ENCODE data around the gene GZMM. TPM values are rescaled to one million over a fixed set of nuclear protein-coding genes. Genes with fewer than 3 reads are reported as not detected.
A peak's percentile ranks its signal among the peaks of the same experiment; 100 is the strongest.

GZMM gene
- total and polyA plus RNA-seq, 4 donors: 0.74 to 3.0 (median 2.5) TPM

DNA sequence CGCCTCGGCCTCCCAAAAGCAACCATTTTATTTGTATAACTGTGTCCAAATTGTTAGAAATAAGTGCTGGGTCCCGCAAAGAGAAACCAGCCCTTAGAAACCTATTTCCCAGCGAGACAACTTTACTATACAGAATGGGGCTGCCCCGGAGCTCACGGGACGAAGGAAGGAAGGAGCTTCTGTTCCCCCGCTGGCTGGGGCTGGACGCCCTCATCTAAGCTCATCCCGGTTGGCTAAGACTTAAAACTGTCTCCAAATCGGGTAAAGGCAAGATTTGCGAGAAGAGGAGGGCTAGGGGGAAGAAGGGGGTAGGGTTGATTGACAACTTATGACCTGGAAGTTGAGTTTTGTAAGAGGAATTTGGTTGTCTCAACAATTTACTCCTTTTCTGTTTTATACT, 16.3 kb downstream of the GZMM start:
- 36 to 79% methylated on average over 12 of the region's 12 CpGs for WGBS, 2 donors
- no peak for ATAC-seq (ENCODE audit: insufficient read depth, low FRiP score)
- Histone ChIP-seq H3K4me3 (no peak overlapping the region), H3K9me3 (ENCODE audit: control insufficient read depth in 4 of 4, insufficient read depth in 3 of 4, low read length in 3 of 4) (no peaks in the 10 kb centered on the region), H3K4me1 (ENCODE audit: control insufficient read depth in 5 of 5, insufficient read depth in 5 of 5, low read length in 5 of 5) (peaks cover 0 to 10% (median 7%) of the 10 kb centered on the region in 5 donors), H3K27me3 (ENCODE audit: control insufficient read depth in 3 of 3, insufficient read depth in 3 of 3, low read length in 2 of 3) (no peaks in the 10 kb centered on the region), H3K9ac (ENCODE audit: insufficient read depth in 1 of 2, low read length in 2 of 2) (no peak overlapping the region), H3K36me3 (ENCODE audit: control insufficient read depth in 4 of 4, insufficient read depth in 4 of 4, low read length in 4 of 4) (no peaks in the 10 kb centered on the region), H3K27ac (ENCODE audit: low read depth in 1 of 2, low read length in 1 of 2) (no peak overlapping the region)
- TF ChIP-seq, protein P1, sequence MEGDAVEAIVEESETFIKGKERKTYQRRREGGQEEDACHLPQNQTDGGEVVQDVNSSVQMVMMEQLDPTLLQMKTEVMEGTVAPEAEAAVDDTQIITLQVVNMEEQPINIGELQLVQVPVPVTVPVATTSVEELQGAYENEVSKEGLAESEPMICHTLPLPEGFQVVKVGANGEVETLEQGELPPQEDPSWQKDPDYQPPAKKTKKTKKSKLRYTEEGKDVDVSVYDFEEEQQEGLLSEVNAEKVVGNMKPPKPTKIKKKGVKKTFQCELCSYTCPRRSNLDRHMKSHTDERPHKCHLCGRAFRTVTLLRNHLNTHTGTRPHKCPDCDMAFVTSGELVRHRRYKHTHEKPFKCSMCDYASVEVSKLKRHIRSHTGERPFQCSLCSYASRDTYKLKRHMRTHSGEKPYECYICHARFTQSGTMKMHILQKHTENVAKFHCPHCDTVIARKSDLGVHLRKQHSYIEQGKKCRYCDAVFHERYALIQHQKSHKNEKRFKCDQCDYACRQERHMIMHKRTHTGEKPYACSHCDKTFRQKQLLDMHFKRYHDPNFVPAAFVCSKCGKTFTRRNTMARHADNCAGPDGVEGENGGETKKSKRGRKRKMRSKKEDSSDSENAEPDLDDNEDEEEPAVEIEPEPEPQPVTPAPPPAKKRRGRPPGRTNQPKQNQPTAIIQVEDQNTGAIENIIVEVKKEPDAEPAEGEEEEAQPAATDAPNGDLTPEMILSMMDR (IDR thresholded peaks at IDR 0.05; ENCODE audit: control extremely low read depth, extremely low read depth): no peak
- no peak for DNase-seq

DNA sequence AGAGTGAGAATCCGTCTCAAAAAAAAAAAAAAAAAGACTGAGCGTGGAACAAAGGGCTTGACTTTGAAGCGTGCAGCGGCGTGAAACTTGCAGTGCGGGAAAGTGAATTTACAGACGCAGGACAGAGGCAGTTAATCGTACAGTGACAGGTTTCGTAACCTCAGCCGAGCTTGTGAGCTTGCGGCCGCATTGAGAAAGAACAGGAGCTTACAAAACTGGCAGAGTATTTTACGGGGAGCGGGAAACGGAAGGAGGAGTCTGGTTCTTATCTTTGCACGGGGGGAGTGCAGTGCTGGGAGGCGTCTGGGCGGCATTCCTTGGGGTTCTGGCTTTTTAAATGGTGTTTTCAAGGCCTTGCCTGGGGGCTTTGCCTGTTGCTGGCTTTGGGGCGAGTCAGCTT, 22.6 kb downstream of the GZMM start:
- peak overlapping the region in 1 of 2 donors; percentile 70 for H3K9ac ChIP-seq (ENCODE audit: insufficient read depth in 1 of 2, low read length in 2 of 2)
- no peak overlapping the region for H3K27ac ChIP-seq (ENCODE audit: low read depth in 1 of 2, low read length in 1 of 2)
- TF ChIP-seq, protein P1 (IDR thresholded peaks at IDR 0.05; ENCODE audit: control extremely low read depth, extremely low read depth): no peak
- DNase-seq (peak; percentile 62 to 85 (median 80)), ATAC-seq (ENCODE audit: insufficient read depth, low FRiP score) (no peak)
- H3K9me3 ChIP-seq (ENCODE audit: control insufficient read depth in 4 of 4, insufficient read depth in 3 of 4, low read length in 3 of 4): no peaks in the 10 kb centered on the region
- peaks cover 0 to 6% (median 0%) of the 10 kb centered on the region in 5 donors for H3K4me1 ChIP-seq (ENCODE audit: control insufficient read depth in 5 of 5, insufficient read depth in 5 of 5, low read length in 5 of 5)
- 37 to 70% methylated on average over 18 of the region's 19 CpGs for whole genome bisulfite sequencing, 2 donors
- no peaks in the 10 kb centered on the region for H3K27me3 ChIP-seq (ENCODE audit: control insufficient read depth in 3 of 3, insufficient read depth in 3 of 3, low read length in 2 of 3)
- H3K36me3 ChIP-seq (ENCODE audit: control insufficient read depth in 4 of 4, insufficient read depth in 4 of 4, low read length in 4 of 4): no peaks in the 10 kb centered on the region
- no peak overlapping the region for H3K4me3 ChIP-seq

DNA sequence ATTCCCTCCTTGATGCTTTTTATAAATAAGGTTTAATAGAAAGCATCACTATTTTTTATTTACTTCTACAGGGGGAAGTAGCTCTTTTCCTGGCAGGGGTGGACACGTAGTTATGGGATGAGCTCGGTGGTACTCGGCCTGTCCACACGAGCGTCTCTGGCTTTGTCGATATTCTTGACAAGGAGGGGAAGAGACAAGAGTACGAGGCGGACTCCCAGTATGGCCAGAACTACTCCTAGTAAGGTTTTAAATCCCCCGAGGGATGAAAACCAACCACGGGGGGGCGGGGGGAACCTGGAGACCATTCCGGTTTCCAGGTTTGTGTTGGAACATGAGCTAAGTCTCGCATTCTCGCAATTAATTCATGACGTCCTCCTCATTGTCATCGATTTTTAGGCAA, 23.0 kb downstream of the GZMM start:
- ATAC-seq (ENCODE audit: insufficient read depth, low FRiP score): no peak
- H3K27ac ChIP-seq (ENCODE audit: low read depth in 1 of 2, low read length in 1 of 2): no peak overlapping the region

More for the DNA sequence above, 23.0 kb downstream of the GZMM start:
- Histone ChIP-seq H3K9ac (ENCODE audit: insufficient read depth in 1 of 2, low read length in 2 of 2) (peak overlapping the region in 1 of 2 donors; percentile 70), H3K36me3 (ENCODE audit: control insufficient read depth in 4 of 4, insufficient read depth in 4 of 4, low read length in 4 of 4) (no peaks in the 10 kb centered on the region), H3K9me3 (ENCODE audit: control insufficient read depth in 4 of 4, insufficient read depth in 3 of 4, low read length in 3 of 4) (no peaks in the 10 kb centered on the region), H3K4me3 (no peak overlapping the region), H3K27me3 (ENCODE audit: control insufficient read depth in 3 of 3, insufficient read depth in 3 of 3, low read length in 2 of 3) (no peaks in the 10 kb centered on the region), H3K4me1 (ENCODE audit: control insufficient read depth in 5 of 5, insufficient read depth in 5 of 5, low read length in 5 of 5) (peaks cover 0 to 10% (median 0%) of the 10 kb centered on the region in 5 donors)
- 45 to 73% methylated on average over 16 of the region's 16 CpGs for WGBS, 2 donors
- TF ChIP-seq, protein P1 (IDR thresholded peaks at IDR 0.05; ENCODE audit: control extremely low read depth, extremely low read depth): no peak
- no peak for DNase-seq

Measured in lung (tissue), 12 donors.